Liver (tissue), 3 donors: Measurements from ENCODE around the gene POU5F1.

Experiments
- ATF3 ChIP-seq: IDR thresholded peaks from 2 replicates; pipeline ENCODE4 v1.6.1; 2016; ENCODE audit warnings: antibody characterized with exemption
- CTCF ChIP-seq: fragments of 150-350 bp; IDR thresholded peaks from 2 replicates; pipeline ENCODE4 v1.5.1; 2017; ENCODE audit warnings: improper control_type of control experiment, low read depth, low read length; ENCODE audit not compliant: missing input control
- JUND ChIP-seq, 2 donors: IDR thresholded peaks; 2 replicates each; pipeline ENCODE4 v1.6.1; 2016; ENCODE audit warnings: antibody characterized with exemption in 2 of 2
- RAD21 ChIP-seq, 2 donors: IDR thresholded peaks; 2 replicates each; pipeline ENCODE4 v1.6.1; 2016; ENCODE audit warnings: antibody characterized with exemption in 2 of 2, mild to moderate bottlenecking in 2 of 2
- RXRA ChIP-seq, 2 donors: IDR thresholded peaks; 2 replicates each; pipeline ENCODE4 v1.6.1; 2017 to 2018; ENCODE audit warnings: antibody characterized with exemption in 2 of 2, mild to moderate bottlenecking in 1 of 2
- ZBTB33 ChIP-seq: IDR thresholded peaks from 2 replicates; pipeline ENCODE4 v1.6.1; 2016; ENCODE audit warnings: antibody characterized with exemption
- donor health status: healthy.
- donor health status: healthy.

GRCh38 chr6:31169123-31169857, 1.2 kb downstream of the POU5F1 start:
- TF ChIP-seq CTCF (no peak), ZBTB33 (no peak), JUND (IDR thresholded peaks at IDR 0.05) (no peak), RAD21 (IDR thresholded peaks at IDR 0.05) (no peak), ATF3 (no peak), RXRA (IDR thresholded peaks at IDR 0.05) (no peak)
